IPS-NIHi11 (cell line): Measurements from ENCODE around the gene NKX6-1.
A peak's percentile ranks its signal among the peaks of the same experiment; 100 is the strongest.

ENCODE experiments used
- DNase-seq: peaks from one replicate; pipeline ENCODE4 v3.0.0; 2012; ENCODE audit warnings: mixed read lengths, low spot score

Gene NKX6-1

GRCh38 chr4:84498935-84499623 is at the start of gene NKX6-1:
TSS of gene NKX6-1 (minus strand) at chr4:84499292. CDS start at chr4:84498228, 1,064 bp downstream.
- peak; percentile 97 for DNase-seq

- DNase-seq, result no peak
Measured at GRCh38 chr4:84547211-84547610, 48.1 kb upstream of the NKX6-1 start.

GRCh38 chr4:84545093-84545492 is 46.0 kb upstream of the NKX6-1 start:
- DNase-seq, result no peak

DNA sequence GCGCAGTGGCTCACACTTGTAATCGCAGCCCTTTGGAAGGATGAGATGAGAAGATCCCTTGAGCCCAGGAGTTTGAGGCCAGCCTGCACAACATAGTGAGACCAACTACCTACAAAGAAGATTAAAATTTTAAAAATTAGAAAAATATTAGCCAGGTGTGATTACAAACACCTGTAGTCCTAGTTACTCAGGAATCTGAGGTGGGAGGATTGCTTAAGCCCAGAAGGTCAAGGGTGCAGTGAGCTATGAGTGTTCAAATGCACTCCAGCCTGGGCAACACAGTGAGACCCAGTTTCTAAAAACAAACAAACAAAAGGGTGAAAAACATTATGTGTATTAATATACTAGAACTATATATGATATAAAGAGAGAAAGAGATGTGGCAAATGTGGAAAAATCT is 36.8 kb upstream of the NKX6-1 start:
- DNase-seq, result no peak

GRCh38 chr4:84531689-84532088 is 32.6 kb upstream of the NKX6-1 start:
- DNase-seq, result no peak

DNA sequence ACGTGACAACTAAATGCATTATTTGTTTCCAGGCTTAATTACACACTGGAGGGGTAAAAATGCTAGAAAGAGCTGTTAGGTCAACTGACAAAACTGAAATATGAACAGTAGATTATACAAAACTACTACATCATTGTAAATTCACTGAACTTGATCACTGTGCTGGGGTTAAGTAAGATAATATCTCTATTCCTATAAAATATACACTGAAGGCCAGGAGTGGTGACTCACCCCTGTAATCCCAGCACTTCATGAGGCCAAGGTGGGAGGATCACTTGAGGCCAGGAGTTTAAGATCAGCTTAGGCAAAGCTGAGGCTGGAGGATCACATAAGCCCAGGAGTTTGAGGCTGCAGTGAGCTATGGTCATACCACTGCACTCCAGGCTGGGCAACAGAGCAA is 31.8 kb upstream of the NKX6-1 start:
- no peak for DNase-seq

DNA sequence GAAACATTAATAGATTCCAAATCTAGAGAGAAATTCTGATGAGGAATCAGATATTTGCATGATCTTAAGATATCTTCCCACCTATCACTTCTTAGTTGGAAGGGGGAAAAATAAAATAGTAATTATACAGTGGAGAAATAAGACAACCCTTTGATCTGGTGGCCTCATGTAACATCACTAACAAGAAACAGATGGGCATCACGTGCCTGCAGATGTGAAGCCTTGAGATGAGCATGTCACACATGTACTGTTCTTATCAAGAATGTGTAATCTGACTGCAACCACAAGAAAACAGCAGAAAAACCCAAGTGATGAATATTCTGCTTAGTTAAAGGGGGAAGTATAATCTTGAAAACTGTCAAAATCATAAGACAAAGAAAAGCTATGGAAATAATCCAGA is 31.4 kb upstream of the NKX6-1 start:
- no peak for DNase-seq

GRCh38 chr4:84529169-84529751 is 30.2 kb upstream of the NKX6-1 start:
- DNase-seq, result peak; percentile 32

GRCh38 chr4:84527391-84527790 is 28.3 kb upstream of the NKX6-1 start:
- DNase-seq, result no peak

- no peak for DNase-seq
Measured at GRCh38 chr4:84515075-84515474, 16.0 kb upstream of the NKX6-1 start.

GRCh38 chr4:84512277-84512676 is 13.2 kb upstream of the NKX6-1 start:
- DNase-seq, result no peak

DNA sequence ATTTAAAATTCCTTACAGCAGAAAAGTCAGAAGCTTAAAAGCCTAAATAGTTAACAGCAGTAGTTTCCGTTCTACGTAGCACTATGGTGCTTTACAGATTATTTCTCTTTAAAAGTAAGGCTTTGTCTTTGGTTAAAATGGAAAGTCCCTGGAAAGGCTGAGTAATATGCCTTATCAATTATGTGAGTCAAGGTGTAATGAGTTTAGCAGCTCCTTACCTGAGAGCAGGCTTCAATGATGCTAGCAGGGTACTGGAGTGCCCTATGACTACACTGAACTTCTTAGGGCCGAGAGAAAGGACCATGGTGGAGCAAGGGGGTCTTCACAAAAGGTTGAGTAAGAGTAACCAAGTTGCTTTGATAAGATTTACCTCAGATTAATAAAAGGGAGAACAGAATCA is 12.6 kb upstream of the NKX6-1 start:
- no peak for DNase-seq

GRCh38 chr4:84507941-84508340 is 8.8 kb upstream of the NKX6-1 start:
- DNase-seq, result no peak

GRCh38 chr4:84504821-84505220 is 5.7 kb upstream of the NKX6-1 start:
- no peak for DNase-seq

GRCh38 chr4:84503495-84504437 is 4.7 kb upstream of the NKX6-1 start:
- DNase-seq, result peak; percentile 76

GRCh38 chr4:84502955-84503373 is 3.9 kb upstream of the NKX6-1 start:
- DNase-seq, result no peak

DNA sequence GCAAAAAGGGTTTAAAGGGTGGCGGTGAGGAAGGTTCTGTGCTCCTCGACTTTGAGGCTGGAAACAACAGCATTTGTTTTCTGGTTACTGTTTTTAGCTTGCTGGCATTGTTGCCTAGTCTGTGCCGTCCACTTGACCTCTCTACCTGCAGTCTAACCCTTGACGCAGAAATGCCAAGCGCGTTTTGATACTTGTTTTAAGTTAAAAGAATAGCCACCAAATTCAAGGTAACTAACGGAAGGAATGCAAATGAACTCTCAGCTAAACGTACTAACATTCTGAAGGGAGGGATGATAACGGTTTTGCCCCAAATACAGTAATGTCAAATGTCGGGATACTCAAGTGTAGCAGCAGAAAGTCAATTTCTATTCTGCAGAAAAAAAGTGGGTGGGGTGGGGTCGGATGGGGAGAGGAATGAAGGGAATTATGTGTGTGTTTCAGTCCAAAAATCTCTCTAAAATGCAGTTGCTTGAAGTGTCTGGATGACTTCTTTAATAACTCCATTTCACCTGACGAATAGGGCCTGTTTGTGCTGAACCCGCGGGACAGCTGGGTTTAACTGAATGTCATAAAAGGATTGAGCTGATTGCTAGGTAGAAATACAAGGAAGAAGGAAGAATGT is 3.4 kb upstream of the NKX6-1 start:
- DNase-seq, result no peak

DNA sequence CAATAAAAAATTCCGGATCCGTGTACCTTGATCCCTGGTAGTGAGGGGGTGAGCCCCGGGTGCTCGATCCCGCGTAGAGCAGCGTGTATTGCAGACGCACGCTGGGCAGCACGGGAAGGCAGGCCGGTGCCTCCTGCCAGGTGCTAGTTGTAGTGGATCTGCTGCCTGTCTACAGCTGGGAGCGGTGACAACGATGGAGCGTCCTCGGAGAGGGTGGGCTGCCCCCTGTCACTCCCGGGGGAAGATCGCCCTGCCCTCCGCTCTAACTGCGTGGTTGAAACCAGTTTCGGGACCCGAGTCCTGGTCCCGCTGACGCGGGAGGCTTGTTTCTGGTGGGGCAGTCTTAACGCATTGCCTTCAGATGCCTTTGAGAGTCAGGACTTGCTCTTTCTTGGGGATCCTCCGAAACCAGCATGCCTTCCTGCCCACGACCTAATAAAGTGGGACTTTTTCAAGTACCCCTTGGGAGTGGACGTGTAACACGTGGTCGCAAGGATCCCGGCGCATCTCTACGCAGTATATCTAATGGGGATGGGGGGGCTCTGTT is 2.7 kb upstream of the NKX6-1 start:
- no peak for DNase-seq

DNA sequence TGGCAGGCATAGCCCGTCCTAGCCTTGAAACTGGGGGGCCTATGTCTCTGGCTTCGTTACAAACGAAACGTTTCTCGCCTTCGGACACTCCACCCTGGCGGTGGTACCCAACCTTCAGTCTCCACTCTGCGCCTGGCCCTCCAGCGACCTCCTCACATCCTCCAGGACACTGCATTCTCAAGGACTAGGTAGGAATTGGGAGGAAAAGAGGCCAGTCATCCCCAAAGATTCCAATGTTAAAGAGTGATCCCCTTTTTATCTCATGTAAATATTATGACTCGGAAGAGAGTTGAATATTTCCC is 2.1 kb upstream of the NKX6-1 start:
- peak; percentile 26 for DNase-seq

DNA sequence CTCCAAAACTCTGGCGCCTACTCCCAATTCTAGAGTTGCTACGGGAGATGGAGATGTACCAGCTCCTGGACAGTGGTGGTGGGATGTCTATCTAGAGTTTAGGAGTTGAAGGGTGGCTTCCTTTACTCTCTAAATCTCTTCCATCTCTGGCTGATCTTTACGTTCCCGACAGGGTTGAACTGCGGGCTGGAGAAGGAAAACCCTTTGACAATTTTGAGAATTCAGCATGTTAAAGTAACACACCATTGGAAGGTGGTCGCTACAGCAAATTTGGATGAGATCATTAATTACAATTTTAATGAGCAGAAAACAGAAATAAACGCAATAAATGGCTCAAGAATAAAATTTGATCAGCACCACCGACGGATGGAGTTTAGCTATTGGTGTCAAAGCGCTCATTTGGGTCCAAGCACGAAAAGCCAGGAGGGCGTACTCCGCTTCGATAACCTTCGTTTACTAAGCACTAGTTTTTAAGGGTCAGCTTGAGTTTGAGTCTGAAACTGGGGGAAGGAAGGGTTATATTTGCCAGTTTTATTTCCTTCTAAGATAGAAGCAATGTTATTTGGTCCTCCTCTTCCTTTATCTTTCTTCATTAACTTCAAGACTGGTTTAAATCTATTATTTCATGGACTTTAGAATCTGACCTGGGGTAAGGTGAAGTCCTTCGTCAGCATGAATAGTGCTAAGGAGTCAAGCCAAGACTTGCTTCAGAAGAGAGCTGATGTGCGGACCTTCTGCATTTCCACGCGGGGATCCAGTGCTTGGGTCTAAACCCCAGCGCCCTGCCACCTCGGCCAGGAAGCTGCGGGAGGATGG is 1.5 kb upstream of the NKX6-1 start:
- no peak for DNase-seq

DNA sequence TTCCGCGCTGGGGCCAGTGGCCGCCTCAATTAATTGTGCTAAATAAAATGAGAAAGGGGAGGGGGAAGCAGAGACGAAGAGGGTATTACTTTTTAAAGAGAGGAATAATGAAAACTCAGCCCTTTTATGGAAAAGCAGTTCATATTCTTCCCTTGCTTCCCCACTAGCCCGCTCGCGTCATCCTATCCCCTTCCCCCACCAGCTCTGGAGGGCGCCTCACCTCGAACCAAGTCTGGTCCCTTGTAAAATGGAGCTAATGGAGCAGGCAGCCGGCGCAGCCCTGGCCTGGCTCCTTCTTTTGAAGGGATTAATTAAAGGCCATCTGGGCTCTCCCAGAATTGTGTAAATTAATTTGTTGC is 511 bp upstream of the NKX6-1 start:
- DNase-seq, result peak; percentile 61
